WERI-Rb-1 (cell line): ENCODE measurements around the gene DNM3.

Experiments used
- DNase-seq: peaks from one replicate; pipeline ENCODE4 v3.0.0-alpha.2; 2020
- H3K27ac ChIP-seq: fragments of 250-450 bp; sonication (Bioruptor Pico); 2 replicates; pipeline ENCODE4 v1.5.1; 2020; ENCODE audit warnings: mild to moderate bottlenecking, moderate library complexity
- H3K27me3 ChIP-seq: fragments of 250-450 bp; sonication (Bioruptor Pico); 2 replicates; pipeline ENCODE4 v1.5.1; 2021; ENCODE audit warnings: mild to moderate bottlenecking, low read depth, moderate library complexity; ENCODE audit not compliant: insufficient read depth, severe bottlenecking
- H3K36me3 ChIP-seq: fragments of 250-450 bp; sonication (Bioruptor Pico); 2 replicates; pipeline ENCODE4 v1.5.1; 2020; ENCODE audit warnings: mild to moderate bottlenecking, moderate library complexity
- H3K4me3 ChIP-seq: 2 replicates; pipeline ENCODE4 v1.5.1; 2011; ENCODE audit warnings: low read depth, mild to moderate bottlenecking, control low read depth, low read length
- H3K9me3 ChIP-seq: fragments of 250-450 bp; sonication (Bioruptor Pico); 2 replicates; pipeline ENCODE4 v1.5.1; 2021; ENCODE audit warnings: mild to moderate bottlenecking, moderate library complexity; ENCODE audit not compliant: severe bottlenecking
- TF ChIP-seq, protein P1 (sequence below): IDR thresholded peaks from 2 replicates; pipeline ENCODE4 v1.5.1; 2011; ENCODE audit warnings: low read depth, mild to moderate bottlenecking, control low read depth, inconsistent platforms, low read length

DNM3 gene

DNA sequence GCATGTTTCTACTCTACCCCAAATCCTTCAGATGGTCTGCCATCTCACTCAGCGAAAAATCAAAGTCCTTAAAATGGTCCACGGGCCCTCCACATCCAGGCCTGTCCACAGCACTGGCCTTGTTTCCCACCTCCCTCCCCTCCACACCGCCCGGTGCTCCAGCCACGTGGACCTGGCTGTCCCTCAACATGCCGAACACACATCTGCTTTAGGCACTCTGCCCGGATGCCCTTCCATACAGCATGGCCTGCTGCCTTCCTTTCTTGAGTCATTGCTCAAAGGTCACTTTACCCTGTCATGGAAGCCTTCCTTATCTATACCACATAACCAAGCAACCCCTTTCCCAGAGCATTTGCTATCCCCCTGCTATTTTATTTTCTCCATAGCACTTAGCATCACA lies 143.0 kb downstream of the DNM3 start:
- TF ChIP-seq, protein P1, sequence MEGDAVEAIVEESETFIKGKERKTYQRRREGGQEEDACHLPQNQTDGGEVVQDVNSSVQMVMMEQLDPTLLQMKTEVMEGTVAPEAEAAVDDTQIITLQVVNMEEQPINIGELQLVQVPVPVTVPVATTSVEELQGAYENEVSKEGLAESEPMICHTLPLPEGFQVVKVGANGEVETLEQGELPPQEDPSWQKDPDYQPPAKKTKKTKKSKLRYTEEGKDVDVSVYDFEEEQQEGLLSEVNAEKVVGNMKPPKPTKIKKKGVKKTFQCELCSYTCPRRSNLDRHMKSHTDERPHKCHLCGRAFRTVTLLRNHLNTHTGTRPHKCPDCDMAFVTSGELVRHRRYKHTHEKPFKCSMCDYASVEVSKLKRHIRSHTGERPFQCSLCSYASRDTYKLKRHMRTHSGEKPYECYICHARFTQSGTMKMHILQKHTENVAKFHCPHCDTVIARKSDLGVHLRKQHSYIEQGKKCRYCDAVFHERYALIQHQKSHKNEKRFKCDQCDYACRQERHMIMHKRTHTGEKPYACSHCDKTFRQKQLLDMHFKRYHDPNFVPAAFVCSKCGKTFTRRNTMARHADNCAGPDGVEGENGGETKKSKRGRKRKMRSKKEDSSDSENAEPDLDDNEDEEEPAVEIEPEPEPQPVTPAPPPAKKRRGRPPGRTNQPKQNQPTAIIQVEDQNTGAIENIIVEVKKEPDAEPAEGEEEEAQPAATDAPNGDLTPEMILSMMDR, result no peak
- Histone ChIP-seq H3K27ac (no peak overlapping the region), H3K9me3 (no peaks in the 10 kb centered on the region), H3K27me3 (no peaks in the 10 kb centered on the region), H3K4me3 (no peak overlapping the region), H3K36me3 (no peaks in the 10 kb centered on the region)
- no peak for DNase-seq

DNA sequence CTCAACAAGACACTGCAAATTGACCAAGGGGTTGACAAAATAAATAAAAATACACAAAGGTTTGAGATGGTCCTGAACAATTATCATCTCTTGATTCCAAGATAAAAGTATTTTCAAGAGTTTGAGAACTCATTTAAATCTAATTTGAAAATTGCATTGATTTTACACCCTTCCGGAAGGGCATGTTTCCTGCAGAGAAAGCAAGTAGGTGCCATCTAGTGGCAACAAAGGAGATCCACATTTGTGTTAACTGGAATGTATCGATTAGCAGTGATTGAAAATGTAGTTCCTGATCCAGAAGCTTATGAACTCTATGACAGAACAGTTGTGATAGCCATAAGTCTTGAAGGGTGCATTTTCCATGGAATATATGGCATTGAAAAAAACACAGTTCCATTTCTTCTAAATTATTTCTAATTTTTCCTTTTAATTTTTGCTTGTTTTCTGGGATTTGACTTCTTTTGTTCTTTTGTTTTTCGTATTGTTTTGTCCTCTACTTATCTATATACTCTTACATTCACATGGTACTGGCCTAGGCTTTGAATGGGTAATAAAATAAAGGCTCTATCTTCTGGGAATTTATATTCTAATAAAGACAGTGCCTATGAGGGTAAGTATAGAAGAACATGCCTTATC lies 143.7 kb downstream of the DNM3 start:
- TF ChIP-seq, protein P1, result peak; percentile 74
- Histone ChIP-seq H3K27ac (no peak overlapping the region), H3K9me3 (no peaks in the 10 kb centered on the region), H3K36me3 (no peaks in the 10 kb centered on the region), H3K27me3 (no peaks in the 10 kb centered on the region), H3K4me3 (no peak overlapping the region)
- no peak for DNase-seq

DNA sequence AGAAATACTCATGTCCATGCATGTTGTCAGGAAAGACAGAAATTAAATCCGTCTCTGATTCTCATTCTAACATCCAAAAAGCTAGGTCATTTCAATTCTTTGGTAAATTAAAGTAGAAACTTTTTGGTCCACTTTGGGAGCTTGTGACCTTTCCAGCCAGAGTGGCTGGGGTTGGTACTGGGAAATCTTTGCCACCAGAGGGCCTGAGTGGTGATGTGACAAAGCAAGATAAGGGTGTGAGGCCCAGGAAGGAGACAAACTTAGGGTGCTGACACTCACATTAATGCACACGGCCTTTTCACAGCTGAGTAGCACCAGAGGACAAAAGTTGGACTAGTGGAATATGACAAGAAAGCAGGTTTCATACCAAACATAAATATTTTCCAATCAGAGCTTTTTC lies 144.3 kb downstream of the DNM3 start:
- TF ChIP-seq, protein P1, result peak; percentile 53; the same call in 1 of the 2 replicates
- no peaks in the 10 kb centered on the region for H3K36me3 ChIP-seq
- H3K27ac ChIP-seq, result no peak overlapping the region
- no peak overlapping the region for H3K4me3 ChIP-seq
- DNase-seq, result peak; percentile 40
- H3K9me3 ChIP-seq, result no peaks in the 10 kb centered on the region
- H3K27me3 ChIP-seq, result no peaks in the 10 kb centered on the region

DNA sequence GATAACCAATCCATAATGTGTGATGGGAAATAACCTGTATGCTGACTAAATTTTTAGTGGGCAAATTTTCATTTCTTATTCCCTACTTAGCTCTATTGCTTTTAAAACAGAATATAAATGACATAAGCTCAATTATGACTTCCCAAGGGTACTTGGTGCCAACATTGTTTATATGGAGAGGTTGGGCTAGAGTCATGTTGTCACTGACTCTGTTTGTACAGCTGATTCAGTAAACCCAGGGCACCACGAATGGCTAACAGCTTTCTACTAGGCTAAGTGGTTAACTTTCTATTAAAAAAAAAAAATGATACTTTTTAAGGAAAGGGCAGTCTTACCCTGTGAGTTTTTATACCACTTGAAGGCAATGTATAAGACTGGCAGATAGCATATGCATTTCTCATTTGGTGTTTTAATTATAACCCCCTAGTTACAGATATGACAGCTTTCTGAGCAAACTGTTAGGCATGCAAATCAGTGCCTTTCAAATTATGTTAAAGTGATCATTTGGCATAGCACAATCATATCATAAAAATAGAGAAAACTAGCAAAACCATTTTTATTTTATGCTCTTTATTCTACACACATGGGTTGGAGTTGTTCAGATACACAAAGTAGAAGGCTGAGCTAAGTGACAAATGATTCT lies 147.1 kb downstream of the DNM3 start:
- Histone ChIP-seq H3K9me3 (no peaks in the 10 kb centered on the region), H3K36me3 (no peaks in the 10 kb centered on the region), H3K4me3 (no peak overlapping the region), H3K27me3 (no peaks in the 10 kb centered on the region), H3K27ac (no peak overlapping the region)
- DNase-seq, result no peak
- TF ChIP-seq, protein P1, result no peak

DNA sequence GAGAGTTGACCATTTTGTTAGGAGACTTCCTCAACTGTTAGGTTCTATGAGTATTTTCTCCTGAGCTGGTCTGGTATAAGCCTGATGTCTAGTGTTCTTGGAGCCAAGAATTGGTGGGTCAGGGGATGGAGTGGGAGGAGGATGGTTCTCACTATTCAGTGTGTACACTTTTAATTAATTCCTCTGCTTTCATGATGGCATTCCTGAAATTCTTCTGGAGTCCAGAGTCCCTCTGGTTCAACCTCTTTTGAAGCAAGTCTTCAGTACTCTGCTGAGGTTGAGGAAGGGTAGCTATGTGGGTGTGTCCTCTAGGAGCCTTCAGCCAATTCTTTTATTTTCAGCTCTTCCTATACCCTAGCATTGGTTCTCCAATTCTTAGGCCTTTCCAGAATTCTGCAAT lies 149.1 kb downstream of the DNM3 start:
- H3K27ac ChIP-seq, result no peak overlapping the region
- TF ChIP-seq, protein P1, result no peak
- H3K36me3 ChIP-seq, result no peaks in the 10 kb centered on the region
- H3K4me3 ChIP-seq, result no peak overlapping the region
- H3K9me3 ChIP-seq, result no peaks in the 10 kb centered on the region
- DNase-seq, result no peak
- H3K27me3 ChIP-seq, result no peaks in the 10 kb centered on the region
